Iris pigment epithelial cell (primary cell): ENCODE measurements around the gene LPA.
"Not testable (repeated sequence)": the region's sequence is repeated elsewhere in the genome, so short reads cannot be mapped to it uniquely, and the experiment has no call there.

Source experiments
- DNase-seq: peaks from one replicate; pipeline ENCODE4 v3.0.0-alpha.2; 2011; ENCODE audit warnings: low read depth

LPA gene, protein sequence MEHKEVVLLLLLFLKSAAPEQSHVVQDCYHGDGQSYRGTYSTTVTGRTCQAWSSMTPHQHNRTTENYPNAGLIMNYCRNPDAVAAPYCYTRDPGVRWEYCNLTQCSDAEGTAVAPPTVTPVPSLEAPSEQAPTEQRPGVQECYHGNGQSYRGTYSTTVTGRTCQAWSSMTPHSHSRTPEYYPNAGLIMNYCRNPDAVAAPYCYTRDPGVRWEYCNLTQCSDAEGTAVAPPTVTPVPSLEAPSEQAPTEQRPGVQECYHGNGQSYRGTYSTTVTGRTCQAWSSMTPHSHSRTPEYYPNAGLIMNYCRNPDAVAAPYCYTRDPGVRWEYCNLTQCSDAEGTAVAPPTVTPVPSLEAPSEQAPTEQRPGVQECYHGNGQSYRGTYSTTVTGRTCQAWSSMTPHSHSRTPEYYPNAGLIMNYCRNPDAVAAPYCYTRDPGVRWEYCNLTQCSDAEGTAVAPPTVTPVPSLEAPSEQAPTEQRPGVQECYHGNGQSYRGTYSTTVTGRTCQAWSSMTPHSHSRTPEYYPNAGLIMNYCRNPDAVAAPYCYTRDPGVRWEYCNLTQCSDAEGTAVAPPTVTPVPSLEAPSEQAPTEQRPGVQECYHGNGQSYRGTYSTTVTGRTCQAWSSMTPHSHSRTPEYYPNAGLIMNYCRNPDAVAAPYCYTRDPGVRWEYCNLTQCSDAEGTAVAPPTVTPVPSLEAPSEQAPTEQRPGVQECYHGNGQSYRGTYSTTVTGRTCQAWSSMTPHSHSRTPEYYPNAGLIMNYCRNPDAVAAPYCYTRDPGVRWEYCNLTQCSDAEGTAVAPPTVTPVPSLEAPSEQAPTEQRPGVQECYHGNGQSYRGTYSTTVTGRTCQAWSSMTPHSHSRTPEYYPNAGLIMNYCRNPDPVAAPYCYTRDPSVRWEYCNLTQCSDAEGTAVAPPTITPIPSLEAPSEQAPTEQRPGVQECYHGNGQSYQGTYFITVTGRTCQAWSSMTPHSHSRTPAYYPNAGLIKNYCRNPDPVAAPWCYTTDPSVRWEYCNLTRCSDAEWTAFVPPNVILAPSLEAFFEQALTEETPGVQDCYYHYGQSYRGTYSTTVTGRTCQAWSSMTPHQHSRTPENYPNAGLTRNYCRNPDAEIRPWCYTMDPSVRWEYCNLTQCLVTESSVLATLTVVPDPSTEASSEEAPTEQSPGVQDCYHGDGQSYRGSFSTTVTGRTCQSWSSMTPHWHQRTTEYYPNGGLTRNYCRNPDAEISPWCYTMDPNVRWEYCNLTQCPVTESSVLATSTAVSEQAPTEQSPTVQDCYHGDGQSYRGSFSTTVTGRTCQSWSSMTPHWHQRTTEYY (N-terminal part only)

DNA sequence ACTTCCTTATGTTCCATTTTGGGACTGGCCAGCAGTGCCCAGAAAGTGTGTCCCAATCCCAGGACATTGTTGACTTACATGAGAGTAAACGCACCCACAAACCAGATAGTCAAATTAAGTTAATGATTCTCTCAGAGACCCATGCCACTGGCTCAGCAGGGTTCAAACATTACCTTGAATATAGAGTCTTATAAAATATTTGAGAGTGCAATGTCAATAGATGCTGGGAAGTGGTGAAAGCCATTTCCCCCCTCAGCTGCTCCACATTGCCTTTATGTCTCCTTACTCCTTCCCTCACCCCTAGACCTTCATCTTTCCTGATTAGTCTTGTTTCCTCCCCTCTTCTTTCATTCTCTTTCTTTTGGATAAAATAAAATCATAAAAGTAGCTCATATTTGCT is at the start of gene LPA:
TSS of gene LPA (minus strand) at position 78 of the 400 bp plus-strand sequence. CDS start at position 17, 61 bp downstream.
- not testable (repeated sequence) for DNase-seq

DNA sequence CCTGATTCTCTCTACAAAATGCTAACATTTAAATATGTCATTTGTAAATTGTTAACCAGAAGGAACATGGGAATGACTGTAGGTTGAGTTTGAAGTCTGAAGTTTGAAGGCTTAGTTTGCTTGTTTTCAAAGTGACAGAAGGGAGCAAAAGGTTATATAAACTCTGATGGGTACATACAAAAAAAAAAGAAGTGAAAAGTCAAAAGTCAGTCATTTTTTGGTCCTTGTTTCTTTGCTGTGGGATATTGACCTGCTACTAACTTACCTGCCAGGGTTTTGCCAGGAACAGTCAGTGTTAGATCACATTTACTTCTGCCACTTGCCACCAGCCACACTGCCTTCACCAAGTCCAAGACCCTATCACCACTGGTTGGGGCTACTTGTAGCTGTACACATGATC is 44.9 kb upstream of the LPA start:
- not testable (repeated sequence) for DNase-seq

DNA sequence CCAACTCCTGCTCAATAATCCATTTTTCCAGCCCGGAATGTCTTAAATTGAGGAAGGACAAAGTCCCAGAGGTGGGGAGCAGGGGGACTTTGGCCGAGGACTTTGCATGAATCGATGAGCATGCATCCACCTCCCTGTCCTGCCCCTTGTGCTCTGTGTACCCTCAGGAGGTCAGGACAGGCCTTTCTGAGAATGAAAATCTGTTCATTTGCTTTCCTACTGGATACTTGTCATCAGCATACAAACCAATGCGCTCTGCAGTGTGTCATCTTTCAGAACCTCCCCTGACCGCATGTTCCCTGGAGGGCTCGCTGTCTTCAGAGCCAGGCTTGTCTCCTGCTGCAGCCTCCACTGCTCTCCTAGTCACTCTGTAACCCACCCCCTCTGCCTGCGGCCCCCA is 40.6 kb upstream of the LPA start:
- not testable (repeated sequence) for DNase-seq

DNA sequence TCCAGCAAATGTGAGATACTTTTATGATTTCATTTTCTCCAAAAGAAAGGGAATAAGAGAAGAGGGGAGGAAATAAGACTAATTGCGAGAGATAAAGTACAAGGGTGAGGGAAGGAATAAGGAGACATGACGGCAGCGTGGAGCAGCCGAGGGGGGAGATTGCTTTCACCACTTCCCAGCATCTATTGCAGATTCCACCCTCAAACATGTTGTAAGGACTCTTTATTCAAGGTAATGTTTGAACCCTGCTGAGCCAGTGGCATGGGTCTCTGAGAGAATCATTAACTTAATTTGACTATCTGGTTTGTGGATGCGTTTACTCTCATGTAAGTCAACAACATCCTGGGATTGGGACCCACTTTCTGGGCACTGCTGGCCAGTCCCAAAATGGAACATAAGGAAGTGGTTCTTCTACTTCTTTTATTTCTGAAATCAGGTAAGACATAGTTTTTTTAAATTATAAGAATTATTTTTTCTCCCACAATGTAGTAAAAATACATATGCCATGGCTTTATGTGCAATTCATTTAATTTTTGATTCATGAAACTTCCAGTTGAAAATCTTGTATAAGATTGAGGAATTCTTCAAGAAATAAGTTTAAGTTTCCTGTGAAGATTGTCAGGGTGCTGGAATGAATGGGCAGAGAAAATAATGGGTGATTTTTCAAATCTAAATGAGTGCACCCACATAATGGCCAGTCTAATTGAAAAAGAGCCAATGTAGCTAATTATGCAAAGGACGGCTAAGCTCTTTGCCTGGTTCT is 38.0 kb upstream of the LPA start, which contains the start of gene PLG:
TSS of gene PLG (plus strand) at position 327 of the 763 bp plus-strand sequence. CDS start at position 388, 61 bp downstream.
- not testable (repeated sequence) for DNase-seq

DNA sequence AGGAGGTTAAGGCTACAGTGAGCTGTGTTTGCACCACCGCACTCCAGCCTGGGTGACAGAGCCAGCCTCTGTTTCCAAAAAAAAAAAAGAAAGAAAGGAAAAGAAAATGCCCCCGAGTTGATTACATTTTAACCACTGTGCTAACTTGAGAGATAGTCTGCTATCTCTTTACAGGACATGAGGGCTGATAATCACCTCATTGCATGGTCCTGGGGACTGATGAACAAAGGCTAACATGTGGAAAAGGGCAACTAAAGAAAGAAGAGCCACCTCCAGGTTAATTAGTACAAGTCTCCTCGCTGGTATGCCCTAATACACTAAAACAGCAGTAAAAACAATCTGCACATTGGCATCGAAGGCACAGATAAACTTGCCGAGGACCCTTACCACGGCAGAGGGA is 33.8 kb upstream of the LPA start:
- no peak for DNase-seq

DNA sequence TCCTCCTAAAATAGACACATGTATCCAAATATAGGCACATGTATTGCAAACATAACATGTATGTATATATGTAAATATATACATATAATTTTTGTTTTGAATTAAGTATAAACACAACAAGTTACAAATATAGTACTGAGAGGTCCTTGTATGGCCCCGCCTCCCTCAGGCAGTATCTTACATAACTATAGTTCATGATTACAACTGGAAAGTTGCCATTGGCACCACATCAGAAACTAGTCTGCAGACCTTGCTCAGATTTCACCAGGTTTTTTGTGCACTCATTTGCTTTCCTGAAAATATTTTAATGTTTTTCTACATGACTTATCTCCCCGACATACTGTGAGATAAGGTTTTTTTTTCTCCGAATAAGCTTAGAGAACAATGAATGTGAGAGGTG is 32.8 kb upstream of the LPA start:
- not testable (repeated sequence) for DNase-seq

DNA sequence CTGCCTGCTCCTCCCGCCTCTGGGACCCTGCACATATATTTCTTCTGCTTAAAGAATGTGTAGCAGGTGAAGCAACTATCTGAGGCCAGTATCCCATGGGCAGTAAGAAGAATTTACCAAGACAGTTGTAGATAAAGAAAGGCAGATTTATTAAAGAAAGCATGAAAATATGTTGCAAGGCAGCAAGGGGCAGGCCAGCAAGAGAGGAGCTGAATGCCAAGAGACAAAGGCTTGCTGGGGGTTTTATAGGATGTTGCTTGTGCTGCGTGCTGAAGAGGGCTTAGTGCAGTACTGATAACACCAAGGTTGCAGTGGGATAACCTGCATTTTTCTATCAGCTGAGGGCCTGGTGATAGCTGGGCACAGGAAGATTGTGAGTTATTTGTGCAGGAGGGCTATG is 31.5 kb upstream of the LPA start:
- DNase-seq, result not testable (repeated sequence)

DNA sequence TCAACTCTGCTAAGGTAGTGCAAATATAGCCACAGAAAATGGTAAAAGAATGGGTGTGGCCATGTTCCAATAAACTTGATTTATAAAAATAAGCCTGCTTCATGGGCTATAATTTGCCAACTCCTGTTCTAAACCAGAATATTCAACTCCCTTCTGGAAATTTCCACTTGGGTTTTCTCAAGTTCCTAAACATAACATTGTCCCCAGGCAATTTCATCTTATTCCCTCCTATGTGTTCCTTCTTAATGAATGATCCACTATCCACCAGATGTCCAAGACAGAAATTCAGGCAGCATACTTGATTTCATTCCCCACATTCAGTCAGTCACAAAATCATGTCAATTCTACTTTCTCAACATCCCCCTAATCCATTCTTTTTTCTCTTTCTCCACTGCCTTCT is 30.9 kb upstream of the LPA start:
- peak; percentile 30 for DNase-seq

DNA sequence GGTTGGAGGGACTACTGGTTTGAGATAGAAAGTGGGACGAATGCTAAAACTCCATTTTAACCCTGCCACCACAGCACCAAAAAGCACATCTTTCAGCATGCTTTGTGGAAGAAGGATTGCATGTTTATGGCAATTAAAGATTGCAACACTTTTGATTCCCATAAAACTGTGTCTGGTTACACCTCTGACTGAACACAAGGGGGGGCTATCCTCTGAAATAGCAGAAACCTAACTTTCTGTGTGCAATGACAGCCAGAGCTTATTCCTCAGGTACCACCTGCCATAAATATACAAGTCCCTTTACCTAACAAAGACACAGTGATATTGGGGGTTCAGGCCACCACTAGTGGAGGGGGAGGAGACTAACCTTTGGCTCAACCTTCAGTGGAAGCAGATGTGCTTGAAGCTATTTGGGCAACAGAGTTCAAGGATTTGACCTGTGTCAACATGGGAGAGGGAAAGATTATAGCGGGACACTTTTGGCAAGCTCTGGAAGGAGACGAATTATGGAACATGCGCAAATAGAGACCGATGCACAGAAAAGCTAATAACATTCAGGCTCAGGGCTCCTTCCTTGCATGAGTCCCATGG is 28.4 kb upstream of the LPA start:
- no peak for DNase-seq

DNA sequence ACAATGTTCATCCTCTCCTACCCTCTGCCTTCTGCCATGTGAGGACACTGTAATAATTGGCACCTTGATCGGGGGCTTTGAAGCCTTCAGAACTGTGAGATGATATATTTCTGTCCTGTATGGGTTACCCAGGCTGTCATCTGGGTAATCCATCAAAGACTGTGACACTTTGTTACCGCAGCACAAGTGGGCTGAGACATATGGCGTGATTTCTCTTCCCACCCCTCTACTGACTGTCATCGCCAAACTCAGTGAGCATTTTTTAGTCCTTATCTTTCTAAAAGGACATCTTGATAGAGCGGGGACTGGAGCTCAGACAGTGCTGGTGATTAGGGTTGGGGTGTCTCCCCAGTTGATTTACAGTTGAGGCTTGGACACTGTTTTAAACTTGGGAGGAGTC is 27.5 kb upstream of the LPA start:
- no peak for DNase-seq

DNA sequence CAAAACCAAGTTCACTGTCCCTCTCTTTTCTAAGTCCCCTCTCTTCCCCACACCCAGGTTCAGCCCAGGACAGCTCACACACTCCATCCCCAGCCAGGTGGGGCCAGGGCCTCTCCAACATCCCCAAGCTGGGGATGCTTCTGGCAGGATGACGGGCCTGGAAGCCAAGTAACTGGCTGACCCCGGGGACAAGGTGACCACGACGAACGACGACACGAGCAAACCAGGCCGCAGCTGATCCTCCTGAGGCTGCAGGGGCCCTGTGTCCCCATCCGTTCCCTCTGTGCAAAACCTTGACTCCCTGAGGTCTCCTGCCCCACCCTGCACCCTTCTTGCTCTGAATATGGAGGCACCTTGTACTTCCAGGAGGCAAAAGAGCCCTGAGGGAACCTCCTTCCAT is 26.4 kb upstream of the LPA start:
- no peak for DNase-seq

DNA sequence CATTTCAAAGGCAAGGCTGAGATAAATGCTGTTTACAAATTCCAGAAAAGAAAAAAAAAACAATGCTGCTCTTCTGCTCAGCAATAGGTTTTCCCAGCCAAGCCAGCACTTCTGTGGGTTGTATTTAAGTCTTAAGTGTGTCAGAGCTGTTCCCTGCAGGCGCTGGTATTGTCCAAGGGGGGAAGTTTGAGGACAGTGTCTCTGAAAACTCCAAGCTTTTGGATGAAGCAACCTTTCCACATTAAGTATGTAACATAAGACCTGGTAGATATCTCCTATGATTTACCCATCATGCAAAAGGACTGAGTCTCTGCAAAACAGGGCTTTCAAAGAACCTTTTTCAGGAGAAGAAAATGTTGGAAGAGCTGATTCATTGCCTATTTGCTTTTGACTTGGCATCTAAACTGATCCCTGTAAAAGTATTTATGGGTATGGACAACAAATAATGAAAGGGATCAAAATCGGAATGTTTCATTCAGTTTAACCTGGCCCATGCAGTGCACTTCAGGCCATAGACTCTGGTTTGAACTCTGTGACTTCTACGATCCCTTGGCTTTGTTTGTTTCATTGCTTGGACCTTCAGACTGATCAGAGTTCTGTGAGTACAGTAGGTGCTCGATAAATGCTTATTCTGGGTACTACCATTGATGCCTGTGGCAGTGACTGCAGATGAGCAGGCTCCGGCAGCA is 21.8 kb upstream of the LPA start:
- no peak for DNase-seq

DNA sequence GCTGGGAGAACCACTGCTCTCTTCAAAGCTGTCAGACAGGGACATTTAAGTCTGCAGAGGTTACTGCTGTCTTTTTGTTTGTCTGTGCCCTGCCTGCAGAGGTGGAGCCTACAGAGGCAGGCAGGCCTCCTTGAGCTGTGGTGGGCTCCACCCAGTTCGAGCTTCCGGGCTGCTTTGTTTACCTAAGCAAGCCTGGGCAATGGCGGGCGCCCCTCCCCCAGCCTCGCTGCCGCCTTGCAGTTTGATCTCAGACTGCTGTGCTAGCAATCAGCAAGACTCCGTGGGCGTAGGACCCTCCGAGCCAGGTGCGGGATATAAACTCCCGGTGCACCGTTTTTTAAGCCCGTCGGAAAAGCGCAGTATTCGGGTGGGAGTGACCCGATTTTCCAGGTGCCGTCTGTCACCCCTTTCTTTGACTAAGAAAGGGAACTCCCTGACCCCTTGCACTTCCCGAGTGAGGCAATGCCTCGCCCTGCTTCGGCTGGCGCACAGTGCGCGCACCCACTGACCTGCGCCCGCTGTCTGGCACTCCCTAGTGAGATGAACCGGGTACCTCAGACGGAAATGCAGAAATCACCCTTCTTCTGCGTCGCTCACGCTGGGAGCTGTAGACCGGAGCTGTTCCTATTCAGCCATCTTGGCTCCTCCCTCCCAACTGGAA is 21.2 kb upstream of the LPA start:
- not testable (repeated sequence) for DNase-seq

DNA sequence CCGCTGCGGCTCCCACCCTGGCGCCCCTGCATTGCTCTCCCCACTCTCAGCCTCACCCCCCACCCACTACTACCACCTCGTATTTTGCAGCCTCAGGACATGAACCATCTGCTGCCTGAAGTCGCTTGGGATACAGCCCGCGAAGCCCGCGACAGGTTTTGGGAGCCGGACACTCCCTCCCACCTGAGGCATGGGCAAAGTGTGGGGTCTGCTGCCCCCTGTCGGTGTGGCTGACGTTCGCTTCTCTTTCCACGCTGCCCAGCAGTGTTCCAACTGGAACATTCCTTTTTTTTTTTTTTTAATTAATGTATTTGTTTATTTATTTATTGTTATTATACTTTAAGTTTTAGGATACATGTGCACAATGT is 15.3 kb upstream of the LPA start:
- DNase-seq, result no peak

DNA sequence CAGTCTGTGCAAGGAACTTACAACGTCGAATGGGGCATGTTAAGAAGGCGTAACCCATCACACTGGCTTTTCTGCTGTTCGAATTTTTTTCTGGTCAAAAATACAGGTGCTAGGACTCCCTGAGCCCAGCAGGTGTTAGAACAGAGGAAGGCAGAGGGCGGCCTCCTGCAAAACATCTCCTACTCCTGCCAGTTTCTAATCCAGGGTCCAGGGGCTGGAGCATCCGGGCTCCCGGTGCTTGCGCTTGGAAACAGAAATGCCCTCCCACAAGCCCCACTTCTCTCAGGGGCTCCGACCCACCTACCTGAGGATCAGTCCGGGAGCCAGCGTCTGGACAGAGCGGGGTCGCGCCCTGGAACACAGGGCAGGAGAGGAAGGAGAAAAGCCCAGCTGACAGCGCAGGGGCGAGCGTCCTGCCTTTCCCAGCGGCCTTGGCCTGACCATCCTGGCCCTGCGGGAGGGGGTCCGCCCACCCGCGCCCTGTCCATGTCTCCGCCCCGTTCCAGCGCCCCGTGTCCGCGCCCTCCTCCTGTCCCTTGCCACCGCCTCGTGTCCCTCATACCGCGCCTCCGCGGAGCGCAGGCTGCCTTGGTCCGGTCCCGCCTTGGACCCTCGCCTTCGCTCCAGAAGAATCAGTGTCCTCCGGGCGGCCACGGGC is 14.8 kb upstream of the LPA start:
- DNase-seq, result no peak

DNA sequence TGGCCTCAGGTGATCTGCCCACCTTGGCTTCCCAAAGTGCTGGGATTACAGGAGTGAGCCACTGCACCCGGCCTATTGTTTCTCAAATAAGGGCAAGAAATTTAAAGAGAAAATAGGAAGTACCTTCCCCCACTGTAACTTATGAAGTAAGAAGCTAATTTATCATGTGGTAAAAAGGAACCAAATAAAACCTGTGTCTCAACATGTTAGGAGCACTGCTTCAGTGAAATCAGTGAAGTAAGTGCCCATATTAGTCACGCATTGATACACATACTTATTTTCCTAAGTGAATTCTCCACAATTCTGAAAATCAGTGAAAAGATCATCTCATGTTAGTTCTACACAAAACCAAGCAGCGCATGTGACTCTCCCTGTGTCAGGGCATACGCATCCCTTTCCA is 14.2 kb upstream of the LPA start:
- DNase-seq, result no peak

DNA sequence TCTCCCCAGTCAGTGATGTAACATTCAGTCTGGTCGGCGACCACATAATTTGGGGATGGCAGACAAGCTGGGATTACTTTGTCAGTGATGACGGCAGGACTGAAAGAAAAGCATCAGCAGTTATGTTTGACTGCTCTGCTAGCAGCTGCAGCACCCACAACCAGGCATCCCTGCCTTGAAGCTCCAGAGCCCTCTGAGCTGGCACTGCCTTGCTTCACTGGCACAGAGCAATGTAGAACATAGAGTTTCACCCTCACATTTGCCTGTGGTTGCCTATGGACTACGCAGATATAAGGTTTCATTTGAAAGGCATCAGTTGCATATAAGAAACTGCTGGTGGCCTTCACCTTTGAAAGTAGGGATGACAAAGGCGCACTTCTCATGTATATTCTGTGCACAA is 12.3 kb upstream of the LPA start:
- not testable (repeated sequence) for DNase-seq

DNA sequence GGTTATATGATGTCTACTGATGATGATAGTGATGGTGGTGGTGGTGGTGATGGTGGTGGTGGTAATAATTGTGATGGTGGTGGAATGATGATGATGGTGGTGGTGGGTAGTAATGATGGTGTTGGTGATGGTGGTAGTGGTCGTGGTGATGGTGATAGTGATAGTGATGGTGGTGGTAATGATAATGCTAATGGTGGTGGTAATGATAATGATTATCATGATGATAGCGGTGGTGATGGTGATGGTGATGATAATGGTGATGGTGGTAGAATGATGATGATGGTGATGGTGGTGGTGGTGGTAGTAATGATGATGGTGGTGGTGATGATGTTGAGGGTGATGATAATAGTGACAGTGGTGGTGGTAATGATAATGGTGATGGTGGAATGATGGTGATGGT is 4.5 kb upstream of the LPA start:
- no peak for DNase-seq
